HEK293 (cell line): ENCODE data around the gene MATN3.

Experiments used
- CTCF ChIA-PET: fragments of 350-600 bp; formaldehyde crosslinking; extraction: SDS; loops from one replicate; lab custom pipeline; 2021; ENCODE audit warnings: antibody characterized with exemption; lab: Yijun Ruan, JAX
- POLR2A ChIA-PET: fragments of 300-600 bp; formaldehyde crosslinking; extraction: SDS; loops from one replicate; lab custom pipeline; 2020; ENCODE audit warnings: antibody characterized with exemption, inconsistent platforms; lab: Yijun Ruan, JAX
- H3K27ac ChIP-seq: fragments of 200-500 bp; sonication (Bioruptor generic); 2 replicates; pipeline ENCODE4 v1.5.1; 2014; ENCODE audit warnings: low read depth, low read length, control low read depth, inconsistent platforms; ENCODE audit errors: extremely low read depth
- H3K36me3 ChIP-seq, 2 experiments: fragments of 200-500 bp in 1 of 2; sonication (Bioruptor generic) in 1 of 2; 1 replicate in 1 of 2; 2 replicates in 1 of 2; pipeline ENCODE4 v1.5.1; 2014 to 2017; ENCODE audit warnings: inconsistent platforms in 2 of 2, low read length in 2 of 2; ENCODE audit not compliant: control insufficient read depth in 2 of 2, insufficient read depth in 1 of 2
- H3K4me1 ChIP-seq: fragments of 200-500 bp; sonication (Bioruptor generic); 2 replicates; pipeline ENCODE4 v1.5.1; 2014; ENCODE audit warnings: mild to moderate bottlenecking, low read length, inconsistent platforms; ENCODE audit not compliant: control insufficient read depth, insufficient read depth
- H3K4me3 ChIP-seq: 2 replicates; pipeline ENCODE4 v1.5.1; 2011; ENCODE audit warnings: low read depth, mild to moderate bottlenecking, control low read depth, low read length, moderate library complexity
- H3K9me3 ChIP-seq: fragments of 200-500 bp; sonication (Bioruptor generic); 2 replicates; pipeline ENCODE4 v1.5.1; 2014; ENCODE audit warnings: low read depth, low read length, inconsistent platforms; ENCODE audit not compliant: control insufficient read depth, insufficient read depth
- GLIS1 ChIP-seq: fragments of 450-650 bp; formaldehyde crosslinking; IDR thresholded peaks from 2 replicates; pipeline ENCODE4 v1.5.1; 2016; ENCODE audit warnings: missing biosample characterization, missing genetic modification characterization
- SCRT1 ChIP-seq: fragments of 450-650 bp; formaldehyde crosslinking; IDR thresholded peaks from 2 replicates; pipeline ENCODE4 v1.5.1; 2016; ENCODE audit warnings: missing biosample characterization, missing genetic modification characterization, borderline replicate concordance
- ZBTB21 ChIP-seq: fragments of 450-650 bp; formaldehyde crosslinking; IDR thresholded peaks from 2 replicates; pipeline ENCODE4 v1.5.1; 2017; ENCODE audit warnings: missing biosample characterization, missing genetic modification characterization
- ZFP37 ChIP-seq: fragments of 450-650 bp; formaldehyde crosslinking; IDR thresholded peaks from 2 replicates; pipeline ENCODE4 v1.5.1; 2016; ENCODE audit warnings: missing biosample characterization, missing genetic modification characterization
- ZNF10 ChIP-seq: fragments of 450-650 bp; formaldehyde crosslinking; IDR thresholded peaks from 2 replicates; pipeline ENCODE4 v1.5.1; 2017; ENCODE audit warnings: missing biosample characterization, missing genetic modification characterization
- ZNF114 ChIP-seq: fragments of 450-650 bp; formaldehyde crosslinking; IDR thresholded peaks from 2 replicates; pipeline ENCODE4 v1.5.0; 2017; ENCODE audit warnings: missing biosample characterization, missing genetic modification characterization
- ZNF175 ChIP-seq: fragments of 450-650 bp; formaldehyde crosslinking; IDR thresholded peaks from 2 replicates; pipeline ENCODE4 v1.5.1; 2016; ENCODE audit warnings: missing biosample characterization, missing genetic modification characterization
- ZNF19 ChIP-seq: fragments of 450-650 bp; formaldehyde crosslinking; IDR thresholded peaks from 2 replicates; pipeline ENCODE4; 2016; ENCODE audit warnings: missing biosample characterization, missing genetic modification characterization, low read depth
- ZNF239 ChIP-seq: fragments of 450-650 bp; formaldehyde crosslinking; IDR thresholded peaks from 2 replicates; pipeline ENCODE4 v1.5.1; 2016; ENCODE audit warnings: missing biosample characterization, missing genetic modification characterization
- ZNF248 ChIP-seq: fragments of 450-650 bp; formaldehyde crosslinking; IDR thresholded peaks from 2 replicates; pipeline ENCODE4 v1.5.1; 2017; ENCODE audit warnings: missing biosample characterization, missing genetic modification characterization
- ZNF311 ChIP-seq: fragments of 450-650 bp; formaldehyde crosslinking; IDR thresholded peaks from 2 replicates; pipeline ENCODE4 v1.5.1; 2017; ENCODE audit warnings: missing biosample characterization, missing genetic modification characterization, borderline replicate concordance
- ZNF335 ChIP-seq: fragments of 450-650 bp; formaldehyde crosslinking; conservative IDR thresholded peaks from 2 replicates; pipeline ENCODE4 v1.5.1; 2016; ENCODE audit warnings: missing biosample characterization, missing genetic modification characterization
- ZNF624 ChIP-seq: fragments of 450-650 bp; formaldehyde crosslinking; IDR thresholded peaks from 2 replicates; pipeline ENCODE4 v1.5.1; 2017; ENCODE audit warnings: missing biosample characterization, missing genetic modification characterization
- TF ChIP-seq, protein P1 (sequence below): fragments of 450-650 bp; formaldehyde crosslinking; IDR thresholded peaks from 2 replicates; pipeline ENCODE4; 2016; ENCODE audit warnings: missing biosample characterization, missing genetic modification characterization
- TF ChIP-seq, protein P2 (sequence below): fragments of 450-650 bp; formaldehyde crosslinking; IDR thresholded peaks from 2 replicates; pipeline ENCODE4 v1.5.1; 2016; ENCODE audit warnings: missing biosample characterization, missing genetic modification characterization

MATN3 gene

DNA sequence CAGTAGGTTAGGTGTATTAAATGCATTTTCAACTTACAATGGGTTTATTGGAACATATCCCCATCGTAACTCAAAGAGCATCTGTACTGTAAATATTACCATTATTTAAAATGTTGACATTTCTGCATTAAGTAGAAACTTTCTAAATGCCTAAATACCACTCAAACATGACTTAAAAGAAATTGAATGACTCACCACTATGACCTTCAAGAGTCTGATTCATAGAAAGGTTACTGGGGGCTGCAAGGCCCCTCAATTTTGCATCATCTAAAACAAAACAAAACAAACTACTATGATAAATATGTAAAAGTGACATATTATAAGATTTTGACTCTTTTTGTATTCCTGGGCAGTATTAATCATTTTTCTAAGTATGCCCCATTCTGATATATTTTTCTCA, 30.2 kb downstream of the MATN3 start (continued):
- TF ChIP-seq, protein P1, sequence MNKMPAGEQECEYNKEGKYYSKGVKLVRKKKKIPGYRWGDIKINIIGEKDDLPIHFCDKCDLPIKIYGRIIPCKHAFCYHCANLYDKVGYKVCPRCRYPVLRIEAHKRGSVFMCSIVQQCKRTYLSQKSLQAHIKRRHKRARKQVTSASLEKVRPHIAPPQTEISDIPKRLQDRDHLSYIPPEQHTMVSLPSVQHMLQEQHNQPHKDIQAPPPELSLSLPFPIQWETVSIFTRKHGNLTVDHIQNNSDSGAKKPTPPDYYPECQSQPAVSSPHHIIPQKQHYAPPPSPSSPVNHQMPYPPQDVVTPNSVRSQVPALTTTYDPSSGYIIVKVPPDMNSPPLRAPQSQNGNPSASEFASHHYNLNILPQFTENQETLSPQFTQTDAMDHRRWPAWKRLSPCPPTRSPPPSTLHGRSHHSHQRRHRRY, result no peak
- TF ChIP-seq ZNF19 (tag by site-specific recombination) (no peak), ZBTB21 (tag by site-specific recombination) (no peak), ZNF175 (tag by site-specific recombination) (no peak), SCRT1 (no peak), GLIS1 (tag by site-specific recombination) (no peak)

DNA sequence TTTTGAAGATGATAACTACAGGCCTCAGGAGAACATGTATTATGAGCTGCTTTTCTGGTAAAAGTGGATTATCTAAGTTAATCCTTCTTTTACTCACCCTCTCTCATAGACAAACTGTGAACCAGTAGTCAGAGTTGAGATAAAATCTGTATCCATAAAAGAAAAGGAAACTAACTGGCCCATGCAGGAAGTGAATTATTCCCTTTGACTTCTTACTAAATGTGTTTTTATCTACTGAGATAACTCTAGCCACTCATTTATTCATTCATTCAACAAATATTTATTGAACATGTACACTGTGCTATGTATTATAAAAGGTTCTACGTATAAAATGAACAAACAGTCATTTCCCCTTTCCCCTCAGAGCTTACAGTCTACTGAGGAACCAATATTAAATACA, 32.5 kb downstream of the MATN3 start:
- no peak overlapping the region for H3K27ac ChIP-seq
- CTCF ChIA-PET, result interaction anchor here (0.5 to 0.7 kb wide), 4 partner anchors 9 to 684 kb away, joined by 3 to 5 read pairs (median 3); no protein-coding TSS in a partner anchor
- no peaks in the 10 kb centered on the region for H3K9me3 ChIP-seq
- no peak overlapping the region for H3K4me3 ChIP-seq
- H3K4me1 ChIP-seq, result no peaks in the 10 kb centered on the region
- H3K36me3 ChIP-seq, result peaks cover 22 to 32% of the 10 kb centered on the region in 2 experiments
- POLR2A ChIA-PET, result interaction anchor here (0.8 kb wide), 1 partner anchor 10 kb away, joined by 3 read pairs; the partner anchor contains the start of gene WDR35
- no peak for TF ChIP-seq ZNF624 (tag by site-specific recombination)
- no peak for TF ChIP-seq ZNF311 (tag by site-specific recombination)
- TF ChIP-seq ZNF10, result no peak
- no peak for TF ChIP-seq ZNF114 (tag by site-specific recombination)
- TF ChIP-seq ZNF248, result no peak

DNA sequence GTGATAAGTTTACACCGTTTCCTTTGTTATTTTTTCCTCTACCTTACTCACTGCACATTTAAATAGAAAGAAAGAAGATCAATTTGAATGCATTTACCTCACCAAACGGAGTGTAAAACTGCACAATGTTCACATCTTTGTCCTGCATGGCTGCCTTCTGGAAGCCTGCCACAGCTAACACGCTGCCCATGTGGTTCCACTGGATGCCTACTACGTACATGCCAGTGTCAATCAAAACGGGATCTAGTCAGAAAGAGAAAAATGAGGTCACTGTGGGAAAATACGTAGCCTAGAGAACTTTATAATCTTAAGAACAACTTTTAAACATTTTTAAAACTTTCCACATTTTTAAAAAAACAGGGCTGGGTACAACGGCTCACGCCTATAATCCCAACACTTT, 39.0 kb downstream of the MATN3 start:
- POLR2A ChIA-PET, result interaction anchor here (0.5 kb wide), 1 partner anchor 12 kb away, joined by 4 read pairs; no protein-coding TSS in a partner anchor

DNA sequence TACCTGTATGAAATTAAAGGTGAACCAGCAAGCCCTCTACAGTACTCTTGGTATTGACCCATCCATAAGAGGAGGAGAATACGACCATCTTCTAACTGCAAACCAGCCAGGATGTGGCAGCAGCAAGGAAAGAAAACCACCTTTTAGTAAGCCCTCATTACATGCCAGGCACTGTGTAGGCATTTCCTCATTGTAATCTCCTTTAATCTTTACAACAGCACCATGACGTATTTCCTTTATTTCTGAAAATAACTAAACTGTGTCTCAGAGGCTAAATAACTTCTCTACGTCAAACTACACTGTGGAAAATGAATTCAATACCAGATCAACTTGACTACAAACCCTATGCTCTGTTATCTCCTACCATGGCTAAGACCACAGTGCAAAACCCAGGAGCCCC, 40.8 kb downstream of the MATN3 start:
- no peaks in the 10 kb centered on the region for H3K4me1 ChIP-seq
- no peaks in the 10 kb centered on the region for H3K9me3 ChIP-seq
- TF ChIP-seq ZNF239 (no peak), ZNF335 (tag by site-specific recombination) (no peak)
- TF ChIP-seq, protein P2, sequence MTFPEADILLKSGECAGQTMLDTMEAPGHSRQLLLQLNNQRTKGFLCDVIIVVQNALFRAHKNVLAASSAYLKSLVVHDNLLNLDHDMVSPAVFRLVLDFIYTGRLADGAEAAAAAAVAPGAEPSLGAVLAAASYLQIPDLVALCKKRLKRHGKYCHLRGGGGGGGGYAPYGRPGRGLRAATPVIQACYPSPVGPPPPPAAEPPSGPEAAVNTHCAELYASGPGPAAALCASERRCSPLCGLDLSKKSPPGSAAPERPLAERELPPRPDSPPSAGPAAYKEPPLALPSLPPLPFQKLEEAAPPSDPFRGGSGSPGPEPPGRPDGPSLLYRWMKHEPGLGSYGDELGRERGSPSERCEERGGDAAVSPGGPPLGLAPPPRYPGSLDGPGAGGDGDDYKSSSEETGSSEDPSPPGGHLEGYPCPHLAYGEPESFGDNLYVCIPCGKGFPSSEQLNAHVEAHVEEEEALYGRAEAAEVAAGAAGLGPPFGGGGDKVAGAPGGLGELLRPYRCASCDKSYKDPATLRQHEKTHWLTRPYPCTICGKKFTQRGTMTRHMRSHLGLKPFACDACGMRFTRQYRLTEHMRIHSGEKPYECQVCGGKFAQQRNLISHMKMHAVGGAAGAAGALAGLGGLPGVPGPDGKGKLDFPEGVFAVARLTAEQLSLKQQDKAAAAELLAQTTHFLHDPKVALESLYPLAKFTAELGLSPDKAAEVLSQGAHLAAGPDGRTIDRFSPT (tag by site-specific recombination), result no peak
- TF ChIP-seq, all 188 proteins: peak for 0
- peaks cover 8 to 38% of the 10 kb centered on the region in 2 experiments for H3K36me3 ChIP-seq
- no peak overlapping the region for H3K4me3 ChIP-seq
- ChIA-PET POLR2A (no interaction called here), CTCF (no interaction called here)
- no peak overlapping the region for H3K27ac ChIP-seq

More for the DNA sequence above, 39.0 kb downstream of the MATN3 start:
- CTCF ChIA-PET, result interaction anchor here (1.2 kb wide), 1 partner anchor 41 kb away, joined by 3 read pairs; no protein-coding TSS in a partner anchor
- no peak overlapping the region for H3K27ac ChIP-seq
- H3K36me3 ChIP-seq, result peaks cover 21 to 47% of the 10 kb centered on the region in 2 experiments
- no peak overlapping the region for H3K4me3 ChIP-seq
- no peaks in the 10 kb centered on the region for H3K9me3 ChIP-seq
- TF ChIP-seq ZFP37 (tag by site-specific recombination), result no peak
- H3K4me1 ChIP-seq, result no peaks in the 10 kb centered on the region
